Smooth muscle cell of trachea (primary cell): Measurements from ENCODE around the gene LIPC. TPM values are rescaled to one million over a fixed set of nuclear protein-coding genes. Genes with fewer than 3 reads are reported as not detected.

Experiments used
- total RNA-seq: library from RNA; depleted of rRNA; stranded (reverse); fragments of >200 nt; gene quantifications from 2 replicates; pipeline ENCODE4 v1.2.1, GENCODE V29; 2014

Gene LIPC
- total RNA-seq: 1.3 and 1.6 TPM in 2 replicates

DNA sequence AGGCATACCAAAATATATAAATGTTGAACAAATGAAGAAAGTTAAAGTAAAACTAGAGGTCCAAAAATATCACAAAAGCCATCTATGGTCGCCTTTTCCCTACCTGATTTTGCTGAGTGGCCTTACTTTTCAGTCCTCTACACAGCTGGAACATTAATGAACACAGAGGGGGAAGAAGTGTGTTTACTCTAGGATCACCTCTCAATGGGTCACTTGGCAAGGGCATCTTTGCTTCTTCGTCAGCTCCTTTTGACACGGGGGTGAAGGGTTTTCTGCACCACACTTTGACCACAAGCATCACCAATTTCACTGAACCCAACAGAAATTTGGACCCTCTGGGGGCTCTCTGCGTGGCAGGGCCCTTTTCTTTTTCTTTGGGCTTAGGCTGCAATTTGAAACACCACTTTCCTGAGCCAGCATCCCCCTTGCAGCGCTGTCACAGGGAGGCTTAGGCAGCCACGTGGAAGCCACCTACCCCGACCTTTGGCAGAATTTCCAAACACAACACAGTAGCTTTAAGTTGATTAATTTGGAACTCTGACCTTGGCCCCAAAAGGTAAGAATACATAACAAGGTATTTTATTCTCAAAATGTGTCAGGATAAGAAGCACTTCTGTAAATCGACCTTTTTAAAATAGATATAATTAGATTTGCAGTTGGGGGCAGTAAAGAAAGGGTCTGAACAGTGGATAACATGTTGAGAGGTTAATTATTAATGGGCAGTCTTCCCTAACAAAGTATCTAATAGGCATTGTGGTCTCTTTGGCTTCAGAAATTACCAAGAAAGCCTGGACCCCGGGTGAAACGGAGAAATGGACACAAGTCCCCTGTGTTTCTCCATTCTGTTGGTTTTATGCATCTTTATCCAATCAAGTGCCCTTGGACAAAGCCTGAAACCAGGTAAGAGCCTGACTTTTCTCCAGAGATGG is at the start of gene LIPC:
TSS of gene LIPC (plus strand) at position 771 of the 929 bp plus-strand sequence. CDS start at position 813, 42 bp downstream.

